Ascending aorta (tissue), 2 donors: Measurements from ENCODE around the gene CEBPE. TPM values are rescaled to one million over a fixed set of nuclear protein-coding genes. Genes with fewer than 3 reads are reported as not detected.
A peak's percentile ranks its signal among the peaks of the same experiment; 100 is the strongest.

Source experiments
- DNase-seq, 2 donors: peaks; one replicate each; pipeline ENCODE4 v3.0.0-alpha.2; 2019; ENCODE audit warnings: low spot score in 2 of 2
- H3K27ac ChIP-seq, 2 donors: fragments of 200-600 bp; sonication (generic); one replicate each; pipeline ENCODE4 v1.5.1; 2016 to 2017; ENCODE audit warnings: mild to moderate bottlenecking in 1 of 2
- H3K27me3 ChIP-seq: fragments of 200-600 bp; sonication (generic); one replicate; pipeline ENCODE4 v1.5.1; 2017
- H3K36me3 ChIP-seq, 2 donors: fragments of 200-600 bp; sonication (generic); one replicate each; pipeline ENCODE4 v1.5.1; 2016
- H3K4me1 ChIP-seq, 2 donors: fragments of 200-600 bp; sonication (generic); one replicate each; pipeline ENCODE4 v1.5.1; 2016 to 2017; ENCODE audit warnings: mild to moderate bottlenecking in 1 of 2
- H3K4me3 ChIP-seq, 2 donors: fragments of 200-600 bp; sonication (generic); one replicate each; pipeline ENCODE4 v1.5.1; 2016 to 2017; ENCODE audit warnings: mild to moderate bottlenecking in 1 of 2
- H3K9me3 ChIP-seq, 2 donors: fragments of 200-600 bp; sonication (generic); one replicate each; pipeline ENCODE4 v1.5.1; 2016
- CTCF ChIP-seq, 3 experiments: fragments of 200-600 bp in 2 of 3; fragments of 450-650 bp in 1 of 3; sonication (generic) in 2 of 3; IDR thresholded peaks; one replicate each; pipeline ENCODE4 v1.5.1; 2016 to 2019; ENCODE audit warnings: antibody characterized with exemption in 3 of 3, mild to moderate bottlenecking in 1 of 3, moderate library complexity in 1 of 3
- intact Hi-C: fragments of 100-400 bp; cut with DNase I; formaldehyde crosslinking; loops from one replicate; pipeline ENCODE4 v1.15.1; 2023
- total RNA-seq: library from RNA; depleted of rRNA; stranded (reverse); fragments of >200 nt; gene quantifications from one replicate; pipeline ENCODE4 v1.1.0, GENCODE V29; 2016

CEBPE gene
- total RNA-seq, 1 donor from 2014 or later = not detected

- H3K4me1 ChIP-seq = peaks cover 0 to 4% of the 10 kb centered on the region in 2 donors
- no peak for TF ChIP-seq CTCF (IDR thresholded peaks at IDR 0.05)
- no peaks in the 10 kb centered on the region for H3K9me3 ChIP-seq
- intact Hi-C loops = no loop called here
- no peaks in the 10 kb centered on the region for H3K27me3 ChIP-seq
- no peak overlapping the region for H3K27ac ChIP-seq
- H3K36me3 ChIP-seq = peaks cover 45 to 78% of the 10 kb centered on the region in 2 donors
- no peak for DNase-seq
- H3K4me3 ChIP-seq = no peak overlapping the region
These were observed 11.8 kb upstream of the CEBPE start for GRCh38 chr14:23130871-23131270.

DNA sequence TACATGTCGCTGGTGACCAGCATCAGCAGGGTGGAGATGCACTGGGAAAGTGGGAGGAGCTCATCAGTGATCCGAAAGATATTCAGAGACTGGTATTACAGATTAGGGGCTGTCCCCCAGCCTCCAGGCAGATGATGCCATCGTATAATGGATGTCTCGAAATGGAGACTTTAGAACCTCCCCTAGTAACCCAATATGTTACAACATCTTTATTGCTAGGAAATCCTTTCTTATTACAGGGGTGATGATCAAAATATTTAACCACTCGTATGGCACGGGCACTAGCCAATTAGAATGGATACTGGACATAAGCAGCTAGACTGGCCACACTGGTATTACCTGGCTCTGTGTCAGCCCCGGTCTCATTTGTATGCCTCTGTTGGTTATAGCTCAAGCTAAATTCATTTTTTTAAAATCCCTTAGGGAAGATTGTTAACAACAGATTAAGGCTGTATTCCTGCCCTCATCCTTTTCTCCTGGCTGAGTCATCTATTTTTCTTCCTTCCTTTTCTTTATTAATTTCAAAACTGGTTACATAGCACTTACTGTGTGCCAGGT, 10.8 kb upstream of the CEBPE start:
- peaks cover 45 to 72% of the 10 kb centered on the region in 2 donors for H3K36me3 ChIP-seq
- no peak overlapping the region for H3K27ac ChIP-seq
- intact Hi-C loops = no loop called here

DNA sequence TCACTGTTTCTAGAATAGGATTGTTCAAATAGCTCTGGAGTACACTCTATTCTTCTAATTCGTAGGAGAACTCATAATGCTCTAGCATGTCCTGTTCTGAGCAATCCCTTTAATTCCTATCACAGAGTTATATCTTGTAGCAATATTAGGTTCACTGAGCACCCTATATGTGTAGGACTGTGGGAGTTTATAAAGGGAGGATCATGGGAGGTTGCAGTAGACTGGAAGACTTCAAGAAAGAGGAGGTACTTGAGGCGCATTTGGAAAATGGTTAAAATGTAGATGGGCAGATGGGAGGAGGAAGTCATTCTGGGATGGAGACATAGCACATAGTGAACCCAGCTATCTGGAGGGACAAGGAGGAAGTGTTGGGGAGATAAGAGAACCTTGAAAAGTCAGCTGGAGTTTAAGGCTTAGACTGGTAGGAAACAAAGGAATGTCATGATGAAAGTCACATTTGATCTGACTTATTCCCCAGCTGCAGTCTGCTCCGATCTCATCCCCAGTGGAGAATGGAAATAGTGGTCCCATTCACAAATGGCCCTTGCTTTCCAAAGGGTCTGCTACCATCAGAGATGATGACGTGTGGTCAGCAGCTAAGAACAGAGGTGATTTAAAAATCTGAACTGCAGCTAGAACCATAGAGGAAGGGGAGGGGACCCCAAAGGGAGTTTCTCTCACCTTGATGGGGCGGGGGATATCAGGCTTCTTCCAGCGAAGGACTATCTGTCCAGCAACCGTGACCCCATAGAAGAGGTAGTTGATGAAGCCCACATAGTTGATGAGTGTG, 10.1 kb upstream of the CEBPE start:
- DNase-seq = no peak
- TF ChIP-seq CTCF (IDR thresholded peaks at IDR 0.05) = no peak
- intact Hi-C loops = no loop called here
- H3K36me3 ChIP-seq = peaks cover 45 to 72% of the 10 kb centered on the region in 2 donors
- no peaks in the 10 kb centered on the region for H3K27me3 ChIP-seq
- H3K9me3 ChIP-seq = no peaks in the 10 kb centered on the region
- H3K4me1 ChIP-seq = peaks cover 0 to 18% of the 10 kb centered on the region in 2 donors
- H3K27ac ChIP-seq = no peak overlapping the region
- H3K4me3 ChIP-seq = no peak overlapping the region

More for the DNA sequence above, 10.8 kb upstream of the CEBPE start:
- no peaks in the 10 kb centered on the region for H3K27me3 ChIP-seq
- no peaks in the 10 kb centered on the region for H3K9me3 ChIP-seq
- TF ChIP-seq CTCF (IDR thresholded peaks at IDR 0.05) = no peak
- DNase-seq = no peak
- H3K4me3 ChIP-seq = no peak overlapping the region
- peaks cover 0 to 13% of the 10 kb centered on the region in 2 donors for H3K4me1 ChIP-seq

DNA sequence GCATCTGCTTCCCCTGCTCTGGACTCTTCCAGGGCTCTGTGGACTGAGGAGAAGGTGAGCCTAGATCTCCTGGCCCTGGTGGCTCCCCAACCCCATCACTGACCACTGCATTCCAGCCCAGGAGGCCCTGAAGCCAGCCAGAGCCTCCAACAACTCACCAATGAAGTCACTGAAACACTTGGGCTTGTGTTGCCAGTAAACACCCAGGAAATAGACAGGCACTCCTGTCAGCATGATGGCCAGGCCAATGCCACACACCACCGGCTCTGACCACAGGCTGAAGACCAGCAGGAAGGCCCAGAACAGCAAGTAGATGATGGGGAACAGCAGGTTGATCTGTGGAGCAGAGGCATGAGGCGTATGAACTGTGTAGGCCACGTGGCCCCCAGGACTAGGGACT, 8.8 kb upstream of the CEBPE start:
- no peak overlapping the region for H3K4me3 ChIP-seq
- peak overlapping the region in 1 of 2 donors; percentile 35 for H3K27ac ChIP-seq
- TF ChIP-seq CTCF (IDR thresholded peaks at IDR 0.05) = no peak
- H3K27me3 ChIP-seq = no peaks in the 10 kb centered on the region
- no peaks in the 10 kb centered on the region for H3K9me3 ChIP-seq
- intact Hi-C loops = no loop called here
- DNase-seq = no peak
- H3K36me3 ChIP-seq = peaks cover 43 to 67% of the 10 kb centered on the region in 2 donors
- peaks cover 0 to 25% of the 10 kb centered on the region in 2 donors for H3K4me1 ChIP-seq

DNA sequence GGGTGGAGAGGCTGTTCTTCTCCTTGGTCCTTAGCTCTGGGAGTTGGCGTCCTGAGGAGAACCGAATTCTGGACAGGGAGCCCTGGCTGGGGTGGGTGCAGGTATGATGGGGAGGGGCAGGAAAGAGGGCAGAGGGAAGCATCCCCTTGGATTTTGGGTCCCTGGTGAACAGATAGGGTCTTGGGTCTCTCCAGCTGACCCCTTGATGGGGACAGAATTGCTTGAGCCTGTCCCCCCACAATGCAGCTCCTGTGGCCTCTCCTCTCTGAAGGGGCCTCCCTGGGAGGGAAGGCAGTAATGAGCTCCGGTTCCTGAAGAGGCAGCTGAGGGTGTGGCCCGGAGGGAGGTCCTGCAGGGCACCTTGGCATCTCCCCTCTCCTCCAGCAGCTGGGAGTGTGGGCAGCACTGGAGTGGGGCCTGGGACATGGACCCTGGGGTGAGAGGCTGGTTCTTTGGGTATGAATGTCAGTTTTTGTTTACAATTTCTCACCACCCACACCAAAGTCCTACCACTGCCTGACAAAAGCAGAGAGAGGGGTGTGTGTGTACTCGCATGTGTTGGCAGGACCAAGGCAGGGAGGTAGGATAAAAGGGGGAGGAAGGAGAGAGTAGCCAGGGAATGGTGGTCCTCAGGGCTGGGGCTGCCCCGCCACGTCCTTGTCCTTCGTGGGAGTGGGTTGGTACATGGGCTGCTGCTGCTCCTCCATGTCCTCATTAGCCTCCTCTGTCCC, 7.7 kb upstream of the CEBPE start:
- no peak for DNase-seq
- H3K9me3 ChIP-seq = no peaks in the 10 kb centered on the region
- no peaks in the 10 kb centered on the region for H3K27me3 ChIP-seq
- no peak for TF ChIP-seq CTCF (IDR thresholded peaks at IDR 0.05)
- H3K36me3 ChIP-seq = peaks cover 39 to 56% of the 10 kb centered on the region in 2 donors
- no peak overlapping the region for H3K4me3 ChIP-seq
- peaks cover 0 to 25% of the 10 kb centered on the region in 2 donors for H3K4me1 ChIP-seq
- intact Hi-C loops = no loop called here
- H3K27ac ChIP-seq = peak overlapping the region; percentile 58 to 72
